OCI-LY1 (cell line): Measurements from ENCODE around the gene TLCD2.

Source experiments
- EZH2 ChIP-seq: fragments of 200-600 bp; sonication (generic), shearing (Covaris generic); IDR thresholded peaks from 2 replicates; pipeline ENCODE4 v1.8.0; 2017; ENCODE audit warnings: borderline replicate concordance, mixed run types, mild to moderate bottlenecking, antibody characterized with exemption, low read length, moderate library complexity, mixed read lengths
- TF ChIP-seq, protein P1 (sequence below): fragments of 200-600 bp; sonication (generic), shearing (Covaris generic); IDR thresholded peaks from 2 replicates; pipeline ENCODE4 v1.5.1; 2017; ENCODE audit warnings: mild to moderate bottlenecking, antibody characterized with exemption, low read length, moderate library complexity, mixed read lengths

DNA sequence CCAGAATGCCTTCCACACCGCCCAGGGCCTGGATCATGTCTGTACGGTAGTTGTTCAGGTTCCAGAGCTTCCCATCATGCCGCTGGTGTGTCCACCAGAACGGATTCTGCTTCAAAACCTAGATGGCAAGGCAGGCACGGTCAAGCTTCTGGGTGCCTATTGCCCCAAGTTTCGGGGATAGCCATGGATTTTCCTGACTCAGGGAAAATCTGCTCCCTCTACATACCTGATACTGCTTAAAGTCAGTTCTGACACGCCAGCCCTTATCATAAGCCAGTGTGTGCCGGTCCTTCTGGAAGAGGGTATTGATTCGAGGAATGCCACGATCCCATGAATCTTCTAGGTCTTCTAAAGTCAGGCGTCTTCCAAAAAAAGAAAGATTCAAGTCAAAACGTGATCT, 49.1 kb downstream of the TLCD2 start:
- TF ChIP-seq, protein P1, sequence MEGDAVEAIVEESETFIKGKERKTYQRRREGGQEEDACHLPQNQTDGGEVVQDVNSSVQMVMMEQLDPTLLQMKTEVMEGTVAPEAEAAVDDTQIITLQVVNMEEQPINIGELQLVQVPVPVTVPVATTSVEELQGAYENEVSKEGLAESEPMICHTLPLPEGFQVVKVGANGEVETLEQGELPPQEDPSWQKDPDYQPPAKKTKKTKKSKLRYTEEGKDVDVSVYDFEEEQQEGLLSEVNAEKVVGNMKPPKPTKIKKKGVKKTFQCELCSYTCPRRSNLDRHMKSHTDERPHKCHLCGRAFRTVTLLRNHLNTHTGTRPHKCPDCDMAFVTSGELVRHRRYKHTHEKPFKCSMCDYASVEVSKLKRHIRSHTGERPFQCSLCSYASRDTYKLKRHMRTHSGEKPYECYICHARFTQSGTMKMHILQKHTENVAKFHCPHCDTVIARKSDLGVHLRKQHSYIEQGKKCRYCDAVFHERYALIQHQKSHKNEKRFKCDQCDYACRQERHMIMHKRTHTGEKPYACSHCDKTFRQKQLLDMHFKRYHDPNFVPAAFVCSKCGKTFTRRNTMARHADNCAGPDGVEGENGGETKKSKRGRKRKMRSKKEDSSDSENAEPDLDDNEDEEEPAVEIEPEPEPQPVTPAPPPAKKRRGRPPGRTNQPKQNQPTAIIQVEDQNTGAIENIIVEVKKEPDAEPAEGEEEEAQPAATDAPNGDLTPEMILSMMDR, result no peak
- no peak for TF ChIP-seq EZH2
